Measurements from ENCODE around the gene MRPS10.

The MRPS10 gene

DNA sequence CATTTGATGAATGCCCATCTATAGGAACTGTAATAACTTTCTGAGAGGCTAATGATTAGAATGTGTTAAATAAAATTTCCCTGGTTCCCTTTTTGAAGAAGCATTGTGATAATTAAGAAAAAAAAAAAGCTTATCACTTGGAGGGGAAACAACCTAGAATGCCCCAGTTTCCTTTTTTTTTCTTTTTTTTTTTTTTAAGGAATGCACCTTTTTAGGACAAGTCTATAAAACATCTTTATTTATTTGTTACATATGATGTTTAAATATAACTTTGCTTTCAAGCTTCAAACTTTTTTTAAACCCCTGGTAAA is 7.3 kb upstream of the MRPS10 start:
- H3K79me1 ChIP-seq (ENCODE audit: low read depth, low read length): no peaks in the 10 kb centered on the region
- H2AK5ac ChIP-seq (ENCODE audit: low read depth, low read length): no peak overlapping the region
- no peaks in the 10 kb centered on the region for H3K4me1 ChIP-seq (ENCODE audit: control insufficient read depth in 2 of 2, insufficient read depth in 1 of 2, low read depth in 1 of 2, low read length in 2 of 2)
- no peak overlapping the region for H2BK5ac ChIP-seq (ENCODE audit: low read length)
- H2BK15ac ChIP-seq (ENCODE audit: low read length): no peak overlapping the region
- no peak overlapping the region for H4K8ac ChIP-seq (ENCODE audit: low read depth, low read length)
- peaks cover 12 to 34% of the 10 kb centered on the region in 2 donors for H3K36me3 ChIP-seq (replicated peaks in 1 of 2; ENCODE audit: control insufficient read depth in 2 of 2, insufficient read depth in 2 of 2, low read length in 2 of 2)
- H3K23ac ChIP-seq (ENCODE audit: low read depth, low read length, poor library complexity): no peak overlapping the region
- H3K9ac ChIP-seq (ENCODE audit: low read depth, low read length, poor library complexity): no peak overlapping the region
- H3K4me3 ChIP-seq (ENCODE audit: low read length in 2 of 2): no peak overlapping the region
- no peaks in the 10 kb centered on the region for H3K9me3 ChIP-seq (replicated peaks in 1 of 2; ENCODE audit: control insufficient read depth in 2 of 2, insufficient read depth in 1 of 2, low read depth in 1 of 2, low read length in 2 of 2)
- H2BK120ac ChIP-seq (ENCODE audit: low read depth, low read length): no peak overlapping the region
- no peak overlapping the region for H3K4me2 ChIP-seq (ENCODE audit: insufficient read depth, low read length, poor library complexity, severe bottlenecking)
- no peak overlapping the region for H2AFZ ChIP-seq (ENCODE audit: low read length)
- H4K91ac ChIP-seq (ENCODE audit: low read depth, low read length, poor library complexity): no peak overlapping the region
- no peaks in the 10 kb centered on the region for H3K27me3 ChIP-seq (ENCODE audit: control insufficient read depth in 3 of 3, insufficient read depth in 3 of 3, low read depth in 1 of 3, low read length in 3 of 3)
- no peak overlapping the region for H3K18ac ChIP-seq (ENCODE audit: low read length)
- H2BK12ac ChIP-seq (ENCODE audit: low read length): no peak overlapping the region
- no peak for DNase-seq (ENCODE audit: low spot score)
- H3K14ac ChIP-seq (ENCODE audit: low read length): no peak overlapping the region
- H3K4ac ChIP-seq (ENCODE audit: low read length): no peak overlapping the region
- H3K27ac ChIP-seq (replicated peaks; ENCODE audit: low read length): no peak overlapping the region

DNA sequence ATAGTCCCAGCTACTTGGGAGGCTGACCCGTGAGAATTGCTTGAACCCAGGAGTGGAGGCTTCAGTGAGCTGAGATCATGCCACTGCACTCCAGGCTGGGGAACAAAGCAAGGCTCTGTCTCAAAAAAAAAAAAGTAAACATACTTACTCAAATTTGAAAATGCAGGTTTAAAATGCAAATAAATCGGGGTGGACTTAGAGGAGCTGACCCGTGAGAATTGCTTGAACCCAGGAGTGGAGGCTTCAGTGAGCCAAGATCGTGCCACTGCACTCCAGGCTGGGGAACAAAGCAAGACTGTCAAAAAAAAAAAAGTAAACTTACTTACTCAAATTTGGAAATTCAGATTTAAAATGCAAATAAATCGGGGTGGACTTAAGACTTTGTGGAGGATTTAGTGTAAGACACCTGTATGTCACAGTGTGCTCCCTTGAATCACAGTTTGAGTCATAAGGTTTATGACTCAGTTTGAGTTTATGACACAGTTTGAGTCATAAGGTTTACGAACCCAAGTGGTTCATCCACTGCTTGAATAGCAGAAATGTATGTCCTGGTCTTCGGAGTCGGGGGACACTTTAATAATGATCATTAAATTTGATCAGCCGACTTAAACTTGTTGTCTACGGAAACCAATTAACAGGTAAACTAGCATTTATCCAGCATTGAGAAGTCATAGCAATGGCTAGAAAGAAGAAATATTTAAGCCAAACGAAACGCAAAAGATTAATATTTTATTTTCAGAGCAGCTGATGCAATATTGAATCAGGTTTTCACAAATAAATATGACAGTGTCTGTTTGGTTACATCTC is 6.8 kb upstream of the MRPS10 start:
- Histone ChIP-seq H2AFZ (ENCODE audit: low read length) (no peak overlapping the region), H4K8ac (ENCODE audit: low read depth, low read length) (no peak overlapping the region), H3K27me3 (ENCODE audit: control insufficient read depth in 3 of 3, insufficient read depth in 3 of 3, low read depth in 1 of 3, low read length in 3 of 3) (no peaks in the 10 kb centered on the region), H4K91ac (ENCODE audit: low read depth, low read length, poor library complexity) (no peak overlapping the region), H3K14ac (ENCODE audit: low read length) (no peak overlapping the region), H3K9me3 (replicated peaks in 1 of 2; ENCODE audit: control insufficient read depth in 2 of 2, insufficient read depth in 1 of 2, low read depth in 1 of 2, low read length in 2 of 2) (no peaks in the 10 kb centered on the region), H3K4me3 (ENCODE audit: low read length in 2 of 2) (no peak overlapping the region), H3K4ac (ENCODE audit: low read length) (no peak overlapping the region), H3K9ac (ENCODE audit: low read depth, low read length, poor library complexity) (no peak overlapping the region), H2BK5ac (ENCODE audit: low read length) (no peak overlapping the region), H3K36me3 (replicated peaks in 1 of 2; ENCODE audit: control insufficient read depth in 2 of 2, insufficient read depth in 2 of 2, low read length in 2 of 2) (peaks cover 12 to 29% of the 10 kb centered on the region in 2 donors), H3K27ac (replicated peaks; ENCODE audit: low read length) (no peak overlapping the region), H2AK5ac (ENCODE audit: low read depth, low read length) (no peak overlapping the region), H3K4me1 (ENCODE audit: control insufficient read depth in 2 of 2, insufficient read depth in 1 of 2, low read depth in 1 of 2, low read length in 2 of 2) (no peaks in the 10 kb centered on the region), H3K79me1 (ENCODE audit: low read depth, low read length) (no peaks in the 10 kb centered on the region), H2BK120ac (ENCODE audit: low read depth, low read length) (no peak overlapping the region), H2BK12ac (ENCODE audit: low read length) (no peak overlapping the region), H3K23ac (ENCODE audit: low read depth, low read length, poor library complexity) (no peak overlapping the region), H3K18ac (ENCODE audit: low read length) (no peak overlapping the region), H3K4me2 (ENCODE audit: insufficient read depth, low read length, poor library complexity, severe bottlenecking) (no peak overlapping the region), H2BK15ac (ENCODE audit: low read length) (no peak overlapping the region)
- no peak for DNase-seq (ENCODE audit: low spot score)
- WGBS, 2 donors (ENCODE audit: extremely low coverage in 2 of 2, insufficient read length in 2 of 2, insufficient replicate concordance in 1 of 2): no CpG with 5 or more reads among the region's 12 CpGs

GRCh38 chr6:42222448-42222847 is 4.8 kb upstream of the MRPS10 start:
- no peak overlapping the region for H3K4me3 ChIP-seq (ENCODE audit: low read length in 2 of 2)
- H2BK12ac ChIP-seq (ENCODE audit: low read length): no peak overlapping the region
- H3K4ac ChIP-seq (ENCODE audit: low read length): no peak overlapping the region
- no peak overlapping the region for H3K4me2 ChIP-seq (ENCODE audit: insufficient read depth, low read length, poor library complexity, severe bottlenecking)
- H3K27ac ChIP-seq (replicated peaks; ENCODE audit: low read length): no peak overlapping the region
- H3K23ac ChIP-seq (ENCODE audit: low read depth, low read length, poor library complexity): no peak overlapping the region
- no peak overlapping the region for H4K8ac ChIP-seq (ENCODE audit: low read depth, low read length)
- no peak overlapping the region for H2AFZ ChIP-seq (ENCODE audit: low read length)
- H3K9ac ChIP-seq (ENCODE audit: low read depth, low read length, poor library complexity): no peak overlapping the region
- no peak for DNase-seq (ENCODE audit: low spot score)
- H3K9me3 ChIP-seq (replicated peaks in 1 of 2; ENCODE audit: control insufficient read depth in 2 of 2, insufficient read depth in 1 of 2, low read depth in 1 of 2, low read length in 2 of 2): no peaks in the 10 kb centered on the region
- no peaks in the 10 kb centered on the region for H3K4me1 ChIP-seq (ENCODE audit: control insufficient read depth in 2 of 2, insufficient read depth in 1 of 2, low read depth in 1 of 2, low read length in 2 of 2)
- H3K18ac ChIP-seq (ENCODE audit: low read length): no peak overlapping the region
- no peak overlapping the region for H4K91ac ChIP-seq (ENCODE audit: low read depth, low read length, poor library complexity)
- H2BK120ac ChIP-seq (ENCODE audit: low read depth, low read length): no peak overlapping the region
- H2BK5ac ChIP-seq (ENCODE audit: low read length): no peak overlapping the region
- H3K79me1 ChIP-seq (ENCODE audit: low read depth, low read length): no peaks in the 10 kb centered on the region
- H3K36me3 ChIP-seq (replicated peaks in 1 of 2; ENCODE audit: control insufficient read depth in 2 of 2, insufficient read depth in 2 of 2, low read length in 2 of 2): peaks cover 2 to 9% of the 10 kb centered on the region in 2 donors
- H3K27me3 ChIP-seq (ENCODE audit: control insufficient read depth in 3 of 3, insufficient read depth in 3 of 3, low read depth in 1 of 3, low read length in 3 of 3): no peaks in the 10 kb centered on the region
- H3K14ac ChIP-seq (ENCODE audit: low read length): no peak overlapping the region
- H2AK5ac ChIP-seq (ENCODE audit: low read depth, low read length): no peak overlapping the region
- no peak overlapping the region for H2BK15ac ChIP-seq (ENCODE audit: low read length)
- no CpG with 5 or more reads among the region's 7 CpGs for WGBS, 2 donors (ENCODE audit: extremely low coverage in 2 of 2, insufficient read length in 2 of 2, insufficient replicate concordance in 1 of 2)

GRCh38 chr6:42221546-42221945 is 3.9 kb upstream of the MRPS10 start:
- Histone ChIP-seq H2BK5ac (ENCODE audit: low read length) (no peak overlapping the region), H3K14ac (ENCODE audit: low read length) (no peak overlapping the region)

More at GRCh38 chr6:42221546-42221945, 3.9 kb upstream of the MRPS10 start:
- no peak overlapping the region for H3K4me3 ChIP-seq (ENCODE audit: low read length in 2 of 2)
- H2BK15ac ChIP-seq (ENCODE audit: low read length): no peak overlapping the region
- no peak overlapping the region for H3K18ac ChIP-seq (ENCODE audit: low read length)
- H2AFZ ChIP-seq (ENCODE audit: low read length): peak overlapping the region; percentile 29
- no CpG with 5 or more reads among the region's 4 CpGs for WGBS, 2 donors (ENCODE audit: extremely low coverage in 2 of 2, insufficient read length in 2 of 2, insufficient replicate concordance in 1 of 2)
- no peaks in the 10 kb centered on the region for H3K9me3 ChIP-seq (replicated peaks in 1 of 2; ENCODE audit: control insufficient read depth in 2 of 2, insufficient read depth in 1 of 2, low read depth in 1 of 2, low read length in 2 of 2)
- no peak overlapping the region for H2BK12ac ChIP-seq (ENCODE audit: low read length)
- no peak overlapping the region for H3K4ac ChIP-seq (ENCODE audit: low read length)
- H4K8ac ChIP-seq (ENCODE audit: low read depth, low read length): no peak overlapping the region
- H3K79me1 ChIP-seq (ENCODE audit: low read depth, low read length): no peaks in the 10 kb centered on the region
- no peak for DNase-seq (ENCODE audit: low spot score)
- H3K27ac ChIP-seq (replicated peaks; ENCODE audit: low read length): no peak overlapping the region
- peaks cover 0 to 2% of the 10 kb centered on the region in 2 donors for H3K4me1 ChIP-seq (ENCODE audit: control insufficient read depth in 2 of 2, insufficient read depth in 1 of 2, low read depth in 1 of 2, low read length in 2 of 2)
- no peak overlapping the region for H4K91ac ChIP-seq (ENCODE audit: low read depth, low read length, poor library complexity)
- no peak overlapping the region for H2AK5ac ChIP-seq (ENCODE audit: low read depth, low read length)
- H3K27me3 ChIP-seq (ENCODE audit: control insufficient read depth in 3 of 3, insufficient read depth in 3 of 3, low read depth in 1 of 3, low read length in 3 of 3): no peaks in the 10 kb centered on the region
- H3K23ac ChIP-seq (ENCODE audit: low read depth, low read length, poor library complexity): no peak overlapping the region
- no peak overlapping the region for H3K9ac ChIP-seq (ENCODE audit: low read depth, low read length, poor library complexity)
- H3K4me2 ChIP-seq (ENCODE audit: insufficient read depth, low read length, poor library complexity, severe bottlenecking): no peak overlapping the region
- H3K36me3 ChIP-seq (replicated peaks in 1 of 2; ENCODE audit: control insufficient read depth in 2 of 2, insufficient read depth in 2 of 2, low read length in 2 of 2): peaks cover 0 to under 1% of the 10 kb centered on the region in 2 donors
- no peak overlapping the region for H2BK120ac ChIP-seq (ENCODE audit: low read depth, low read length)
